ENCODE measurements around the gene SF1. TPM values are rescaled to one million over a fixed set of nuclear protein-coding genes. Genes with fewer than 3 reads are reported as not detected.
A peak's percentile ranks its signal among the peaks of the same experiment; 100 is the strongest.

Gene SF1
- total and polyA plus RNA-seq, 7 donors, result 56.2 to 210 (median 150) TPM

GRCh38 chr11:64770120-64770519 lies 8.2 kb downstream of the SF1 start:
- Histone ChIP-seq H3K36me3 (ENCODE audit: insufficient read depth in 1 of 2, low read depth in 1 of 2) (peaks cover 42 to 100% of the 10 kb centered on the region in 2 donors), H3K27ac (no peak overlapping the region), H3K9me3 (no peaks in the 10 kb centered on the region), H3K27me3 (ENCODE audit: insufficient read depth in 3 of 3, low read length in 2 of 3) (no peaks in the 10 kb centered on the region), H3K4me1 (peaks cover 57% of the 10 kb centered on the region), H3K4me3 (no peak overlapping the region)
- no peak for TF ChIP-seq CTCF (IDR thresholded peaks at IDR 0.05)
- DNase-seq (peak in 1 of 2 donors; percentile 40), ATAC-seq (no peak)
- intact Hi-C loops (cut with DNase I), result no loop called here
- WGBS, 3 donors, result 89 to 93% (median 91%) methylated on average over 12 of the region's 12 CpGs

- intact Hi-C loops (cut with DNase I), result no loop called here
- WGBS, 3 donors, result 75 to 81% (median 81%) methylated on average over 6 of the region's 6 CpGs
- DNase-seq, result no peak
Measured at GRCh38 chr11:64769283-64769682, 9.1 kb downstream of the SF1 start.

GRCh38 chr11:64768300-64768694 lies 10.0 kb downstream of the SF1 start:
- 86 to 92% (median 91%) methylated on average over 6 of the region's 6 CpGs for WGBS, 3 donors
- DNase-seq (no peak), ATAC-seq (no peak)
- H3K36me3 ChIP-seq (ENCODE audit: insufficient read depth in 1 of 2, low read depth in 1 of 2), result peaks cover 40 to 100% of the 10 kb centered on the region in 2 donors
- no peak overlapping the region for H3K4me3 ChIP-seq
- no peaks in the 10 kb centered on the region for H3K9me3 ChIP-seq
- intact Hi-C loops (cut with DNase I), result no loop called here
- peaks cover 57% of the 10 kb centered on the region for H3K4me1 ChIP-seq
- no peak overlapping the region for H3K27ac ChIP-seq
- no peak for TF ChIP-seq CTCF (IDR thresholded peaks at IDR 0.05)
- H3K27me3 ChIP-seq (ENCODE audit: insufficient read depth in 3 of 3, low read length in 2 of 3), result no peaks in the 10 kb centered on the region

More at GRCh38 chr11:64769283-64769682, 9.1 kb downstream of the SF1 start:
- Histone ChIP-seq H3K27ac (no peak overlapping the region), H3K9me3 (no peaks in the 10 kb centered on the region), H3K27me3 (ENCODE audit: insufficient read depth in 3 of 3, low read length in 2 of 3) (no peaks in the 10 kb centered on the region), H3K4me1 (peaks cover 57% of the 10 kb centered on the region), H3K36me3 (ENCODE audit: insufficient read depth in 1 of 2, low read depth in 1 of 2) (peaks cover 45 to 100% of the 10 kb centered on the region in 2 donors), H3K4me3 (no peak overlapping the region)
- no peak for ATAC-seq
- TF ChIP-seq CTCF (IDR thresholded peaks at IDR 0.05), result no peak

- intact Hi-C loops (cut with DNase I), result no loop called here
- ATAC-seq (peak in 3 of 4 donors; percentile 19 to 49 (median 32)), DNase-seq (peak; percentile 74 to 85)
- Histone ChIP-seq H3K4me3 (no peak overlapping the region), H3K27me3 (ENCODE audit: insufficient read depth in 3 of 3, low read length in 2 of 3) (no peaks in the 10 kb centered on the region), H3K27ac (peak overlapping the region; percentile 66), H3K9me3 (no peaks in the 10 kb centered on the region), H3K36me3 (ENCODE audit: insufficient read depth in 1 of 2, low read depth in 1 of 2) (peaks cover 34 to 100% of the 10 kb centered on the region in 2 donors), H3K4me1 (peaks cover 57% of the 10 kb centered on the region)
- peak; percentile 69 for TF ChIP-seq CTCF (IDR thresholded peaks at IDR 0.05)
- WGBS, 3 donors, result 42 to 51% (median 45%) methylated on average over 19 of the region's 19 CpGs
Measured at GRCh38 chr11:64767344-64768299, 10.7 kb downstream of the SF1 start.

Data from psoas muscle (tissue), 8 donors.